Embryonic facial prominence (tissue), 1 donor: ENCODE measurements around the gene PDE6A.

Source experiments
- DNase-seq: peaks from one replicate; pipeline ENCODE4 v3.0.0-alpha.2; 2016; ENCODE audit errors: extremely low spot score

PDE6A gene

DNA sequence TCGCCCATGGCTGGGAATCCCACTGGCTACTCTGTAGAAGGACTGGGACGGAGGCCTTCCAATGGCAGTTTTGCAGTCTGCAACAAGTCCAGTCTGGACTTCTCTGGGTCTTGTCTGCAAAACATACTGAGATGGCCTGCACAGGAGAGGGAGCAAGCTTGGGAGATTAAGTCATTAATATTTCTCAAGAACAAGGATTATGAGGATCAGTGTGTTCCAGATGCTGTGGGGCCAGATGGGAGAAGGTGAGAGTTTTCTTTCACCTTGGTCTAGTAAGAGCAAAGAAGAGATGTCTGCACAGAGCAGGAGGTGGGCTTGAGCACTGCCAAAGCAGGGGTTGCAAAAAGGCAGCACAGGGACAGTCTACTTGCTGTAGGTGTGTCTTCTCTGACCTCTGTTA is at the start of gene PDE6A:
Gene PDE6A, minus strand, starts transcription at position 128 of the 400 bp plus-strand sequence. Its CDS starts 120 bp downstream, at position 8.
- DNase-seq: no peak

DNA sequence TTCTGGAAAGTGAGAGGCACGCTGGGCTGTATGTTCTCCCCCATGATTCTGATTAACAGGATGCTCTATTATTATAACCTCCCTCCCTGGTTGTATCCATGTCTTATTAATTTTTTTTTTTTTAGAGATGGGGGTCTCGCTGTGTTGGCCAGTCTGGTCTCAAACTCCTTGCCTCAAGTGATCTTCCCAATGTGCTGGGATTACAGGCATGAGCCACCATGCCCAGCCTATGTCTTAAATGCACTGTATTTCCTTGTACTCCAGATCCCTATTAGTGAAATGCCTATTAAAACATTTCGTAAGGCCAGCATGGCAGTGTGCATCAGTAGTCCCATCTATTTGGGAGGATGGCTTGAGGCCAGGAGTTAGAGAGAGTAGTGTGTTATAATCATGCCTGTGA is 48.9 kb upstream of the PDE6A start:
- DNase-seq: no peak

DNA sequence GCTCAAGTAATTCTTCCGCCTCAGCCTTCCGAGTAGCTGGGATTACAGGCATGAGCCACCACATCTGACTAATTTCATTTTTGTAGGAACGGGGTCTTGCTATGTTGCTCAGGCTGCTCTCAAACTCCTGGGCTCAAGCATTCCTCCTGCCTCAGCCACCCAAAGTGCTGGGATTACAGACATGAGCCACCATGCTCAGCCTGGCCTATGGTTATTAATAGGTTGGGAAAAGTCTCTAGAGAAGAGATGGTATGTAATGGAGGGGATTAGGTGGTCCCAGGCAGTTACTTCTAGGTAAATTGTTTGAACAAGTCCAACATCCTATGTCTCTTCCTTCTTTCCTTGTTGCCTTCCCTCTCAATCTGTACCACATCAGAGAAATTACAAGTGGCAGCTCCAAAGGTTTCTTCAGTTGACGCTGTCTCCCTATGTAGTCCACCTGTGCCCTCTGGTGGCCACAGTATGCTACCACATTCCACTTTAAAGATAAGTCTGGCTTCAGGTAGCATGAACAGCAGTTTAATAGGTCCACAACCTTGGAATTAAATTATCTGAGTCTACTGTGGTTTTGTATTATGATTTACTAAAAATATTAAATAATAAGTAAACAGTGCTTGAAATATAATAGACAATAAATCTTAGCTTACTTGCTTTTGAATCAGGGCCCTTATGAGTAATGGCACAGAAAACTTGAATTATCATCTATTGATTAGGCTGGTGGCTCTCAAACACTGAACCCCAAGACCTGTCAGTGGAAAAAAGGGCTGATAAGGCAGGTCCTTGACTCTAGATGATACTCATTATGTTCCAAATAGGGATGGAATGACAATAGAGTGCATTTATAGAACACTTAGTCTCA is 46.2 kb upstream of the PDE6A start:
- peak; percentile 26 for DNase-seq

DNA sequence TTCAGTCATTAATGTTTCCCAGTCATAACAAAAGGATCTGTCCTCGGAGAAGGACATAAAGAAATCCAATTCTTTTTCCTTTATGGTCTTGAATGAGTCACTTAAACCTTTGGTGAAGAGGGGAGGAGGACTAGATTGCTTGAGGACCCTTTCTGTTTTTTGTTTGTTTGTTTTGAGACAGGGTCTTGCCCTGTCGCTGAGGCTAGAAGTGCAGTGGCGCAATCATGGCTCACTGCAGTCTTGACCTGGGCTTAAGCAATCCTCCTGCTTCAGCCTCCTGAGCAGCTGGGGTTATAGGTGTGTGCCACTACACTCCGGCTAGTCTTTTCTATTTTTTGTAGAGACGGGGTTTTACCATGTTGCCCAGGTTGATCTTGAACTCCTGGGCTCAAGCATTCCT is 43.5 kb upstream of the PDE6A start:
- no peak for DNase-seq

DNA sequence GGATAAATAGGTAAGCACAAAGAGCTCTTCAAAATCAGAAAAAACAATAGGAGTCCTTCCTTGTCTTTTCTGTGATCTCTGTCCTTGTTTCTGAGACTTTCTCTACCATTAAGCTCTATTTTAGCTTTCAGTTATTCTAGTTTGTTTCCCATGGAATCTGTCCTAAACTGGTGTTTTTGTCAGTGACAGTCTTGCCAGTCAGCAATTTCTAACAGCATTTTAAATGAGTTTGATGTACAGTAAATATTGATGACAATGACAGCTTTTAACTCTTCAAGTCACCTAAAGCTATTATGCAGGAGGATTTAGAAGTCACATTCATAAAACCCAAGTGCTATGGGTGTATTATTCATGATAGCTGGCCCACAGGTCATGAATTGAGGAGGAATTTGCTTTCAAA is 37.9 kb upstream of the PDE6A start:
- no peak for DNase-seq

DNA sequence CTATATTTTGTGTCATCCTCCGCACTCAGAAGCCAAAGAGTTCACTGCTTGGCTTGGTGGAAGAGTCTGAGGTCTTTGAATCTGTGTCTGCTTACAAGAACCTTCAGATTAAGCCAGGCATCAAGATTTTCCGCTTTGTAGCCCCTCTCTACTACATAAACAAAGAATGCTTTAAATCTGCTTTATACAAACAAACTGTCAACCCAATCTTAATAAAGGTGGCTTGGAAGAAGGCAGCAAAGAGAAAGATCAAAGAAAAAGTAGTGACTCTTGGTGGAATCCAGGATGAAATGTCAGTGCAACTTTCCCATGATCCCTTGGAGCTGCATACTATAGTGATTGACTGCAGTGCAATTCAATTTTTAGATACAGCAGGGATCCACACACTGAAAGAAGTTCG is 36.6 kb upstream of the PDE6A start:
- DNase-seq: no peak

DNA sequence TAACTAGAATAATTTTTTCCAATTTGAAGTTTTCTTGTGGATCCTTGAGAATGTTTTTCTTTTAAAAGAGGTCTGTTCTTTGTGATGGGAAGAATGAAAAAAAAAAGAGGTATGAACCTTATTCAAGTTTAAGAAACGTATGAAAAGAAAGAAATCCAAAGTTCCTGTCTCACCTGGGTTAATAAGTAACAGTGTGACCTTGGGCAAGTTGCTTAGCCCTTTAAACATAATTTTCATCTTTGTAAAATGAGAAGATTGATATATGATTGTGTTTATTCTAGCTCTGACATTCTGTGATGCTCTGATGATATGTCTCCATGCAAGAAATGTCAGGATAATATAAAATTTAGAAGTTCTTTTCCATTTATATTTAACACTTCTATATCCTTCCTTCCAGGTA is 35.3 kb upstream of the PDE6A start:
- no peak for DNase-seq

DNA sequence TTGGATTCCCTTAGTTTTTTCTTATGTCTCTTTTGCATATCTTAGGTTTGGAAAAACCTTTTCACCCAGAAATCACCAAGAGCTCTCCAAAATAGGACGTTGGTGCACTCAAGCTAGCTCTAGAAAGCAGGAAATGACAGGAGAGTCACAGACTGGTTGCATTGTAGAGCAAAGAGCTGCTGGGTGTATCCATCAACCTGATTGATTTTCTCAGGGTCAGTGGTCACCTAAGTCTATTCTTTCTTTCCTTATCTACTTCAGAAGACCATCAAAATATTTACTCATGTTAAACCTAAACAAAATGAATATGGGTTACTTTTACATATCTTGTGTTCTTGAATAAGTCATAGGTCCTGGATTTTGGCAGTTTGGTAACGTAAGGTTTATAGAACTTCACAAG is 30.8 kb upstream of the PDE6A start:
- DNase-seq: no peak

DNA sequence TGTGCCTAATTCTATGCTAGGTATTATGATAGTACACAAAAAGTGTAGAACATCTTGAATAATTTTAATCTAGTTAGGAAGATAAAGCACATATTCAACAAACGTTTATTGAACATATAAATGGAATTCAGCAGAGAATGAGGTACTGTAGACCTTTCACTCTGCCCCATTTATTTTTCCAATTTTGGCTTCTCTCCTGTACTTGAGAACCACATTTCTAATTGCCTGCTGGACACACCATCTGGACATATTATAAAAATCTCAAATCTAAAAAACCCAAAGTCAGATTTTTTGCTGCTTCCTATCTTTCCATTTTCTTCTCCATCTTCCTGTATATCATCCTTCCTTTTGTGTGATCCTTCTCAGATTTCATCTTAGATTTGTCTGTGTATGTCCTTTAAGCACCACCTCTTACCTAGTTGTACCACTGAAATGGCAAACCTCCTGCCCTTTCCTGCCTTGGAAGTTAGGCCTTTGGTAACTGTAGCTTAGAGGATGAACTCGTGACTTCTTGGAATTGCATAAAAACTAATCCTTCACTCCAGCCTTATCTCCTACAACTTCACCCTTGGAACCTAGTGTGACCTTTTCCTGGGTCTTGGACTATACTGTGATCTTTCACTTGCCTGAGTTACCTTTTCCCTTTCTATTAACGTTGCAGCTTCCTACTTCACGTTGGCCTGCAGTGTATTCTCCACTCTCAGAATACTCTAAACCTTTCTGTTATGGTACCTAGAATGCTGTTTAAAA is 24.8 kb upstream of the PDE6A start:
- DNase-seq: no peak

DNA sequence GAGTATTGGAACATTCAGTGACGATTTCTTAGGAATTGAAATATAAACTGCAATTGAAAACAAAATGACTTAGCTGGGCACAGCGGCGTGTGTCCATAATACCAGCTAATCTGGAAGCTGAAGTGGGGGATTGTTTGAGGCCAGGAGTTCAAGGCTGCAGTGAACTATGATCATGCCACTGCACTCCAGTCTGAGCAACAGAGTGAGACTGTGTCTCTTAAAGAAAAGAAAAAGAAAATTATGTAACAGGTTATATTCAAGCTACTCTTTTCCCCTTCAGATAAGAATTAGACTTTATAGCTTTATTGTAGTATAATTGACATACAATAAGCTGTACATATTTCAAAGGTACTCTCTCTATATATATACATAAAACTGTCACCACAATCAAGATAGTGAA is 22.4 kb upstream of the PDE6A start:
- no peak for DNase-seq

DNA sequence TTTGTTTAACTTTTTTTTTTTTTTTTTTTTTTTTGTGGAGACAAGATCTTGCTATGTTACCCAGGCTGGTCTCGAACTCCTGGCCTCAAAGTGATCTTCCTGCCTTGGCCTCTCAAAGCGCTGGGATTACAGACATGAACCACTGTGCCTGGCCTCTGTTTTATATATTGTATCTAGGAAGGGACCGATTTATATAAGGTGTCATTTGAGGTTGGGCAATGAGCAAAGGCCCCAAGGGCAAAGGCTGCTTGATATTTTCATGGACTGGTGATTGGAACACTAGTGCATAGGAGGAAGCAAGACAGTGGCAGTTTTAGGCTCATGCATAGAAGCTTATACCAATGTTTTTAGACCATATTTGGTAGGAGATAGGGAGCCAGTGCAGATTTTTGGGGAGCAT is 19.1 kb upstream of the PDE6A start:
- no peak for DNase-seq

DNA sequence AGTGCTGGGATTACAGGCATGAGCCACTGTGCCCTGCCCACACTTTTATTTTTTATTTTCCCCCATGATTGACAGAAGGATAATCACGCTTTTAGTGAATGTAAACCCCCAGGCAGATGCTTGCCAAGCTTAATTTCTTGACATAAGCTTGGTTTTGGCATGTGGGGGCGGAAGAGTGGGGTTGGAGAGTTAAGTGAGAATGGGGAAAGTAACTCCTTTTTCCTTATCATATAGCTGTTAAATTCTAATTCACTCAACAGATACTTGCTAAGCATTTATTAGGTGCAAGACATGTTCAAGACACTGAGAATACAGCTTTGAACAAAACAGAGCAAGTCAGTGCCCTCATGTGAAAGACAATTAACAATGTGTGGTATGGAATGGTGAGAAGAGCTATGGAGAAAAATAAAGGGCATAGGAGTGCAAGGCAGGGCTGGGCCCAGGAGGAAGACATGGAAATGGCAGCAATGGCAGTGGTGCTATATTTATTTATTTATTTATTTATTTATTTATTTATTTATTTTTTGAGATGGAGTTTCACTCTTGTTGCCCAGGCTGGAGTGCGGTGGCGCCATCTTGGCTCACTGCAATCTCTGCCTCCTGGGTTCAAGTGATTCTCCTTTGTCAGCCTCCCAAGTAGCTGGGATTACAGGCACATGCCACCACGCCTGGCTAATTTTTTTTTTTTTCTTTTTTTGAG is 18.2 kb upstream of the PDE6A start:
- DNase-seq: no peak

DNA sequence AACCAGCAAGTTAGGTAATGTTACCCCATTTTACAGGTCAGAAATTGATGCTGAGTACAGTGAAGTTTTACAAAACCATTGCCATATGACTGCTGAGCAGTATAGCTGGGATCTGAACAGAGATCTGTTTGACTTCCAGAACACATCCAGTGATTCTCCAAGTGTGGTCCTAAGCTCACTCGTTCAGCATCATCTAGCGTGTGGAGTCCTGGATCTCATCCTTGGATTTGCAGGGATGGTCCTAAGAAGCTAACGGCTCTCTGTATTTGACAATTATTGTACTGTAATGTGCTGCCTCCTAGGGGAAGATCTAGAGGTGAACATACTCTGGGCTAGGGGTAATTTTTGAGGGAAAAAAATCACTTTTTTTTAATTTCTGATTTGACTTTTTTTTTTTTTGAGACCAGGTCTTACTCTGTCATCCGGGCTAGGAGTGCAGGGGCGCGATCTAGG is 17.4 kb upstream of the PDE6A start:
- DNase-seq: no peak

DNA sequence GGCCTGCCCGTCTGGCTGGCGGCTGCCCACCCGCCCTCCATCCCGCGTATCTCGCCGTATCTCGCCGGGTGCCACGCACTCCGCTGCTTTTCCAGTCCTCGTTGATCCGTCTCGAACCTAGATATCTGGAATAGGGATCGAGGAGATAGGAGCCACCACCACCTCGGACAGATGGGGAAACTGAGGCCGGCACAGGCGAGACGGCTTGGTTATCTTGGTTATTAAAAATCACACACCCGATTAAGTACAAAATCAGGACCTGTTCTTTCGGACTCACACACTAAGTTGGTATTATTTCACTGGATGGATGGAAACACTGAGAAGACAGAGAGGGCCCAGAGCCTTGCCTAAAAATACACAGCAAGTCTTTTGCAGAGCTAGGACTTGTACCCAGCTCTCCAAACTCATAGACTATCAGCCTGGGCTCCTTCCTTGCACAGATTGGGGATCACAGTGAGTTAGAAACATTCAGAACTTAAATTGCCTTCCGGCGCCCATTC is 16.6 kb upstream of the PDE6A start:
- no peak for DNase-seq

DNA sequence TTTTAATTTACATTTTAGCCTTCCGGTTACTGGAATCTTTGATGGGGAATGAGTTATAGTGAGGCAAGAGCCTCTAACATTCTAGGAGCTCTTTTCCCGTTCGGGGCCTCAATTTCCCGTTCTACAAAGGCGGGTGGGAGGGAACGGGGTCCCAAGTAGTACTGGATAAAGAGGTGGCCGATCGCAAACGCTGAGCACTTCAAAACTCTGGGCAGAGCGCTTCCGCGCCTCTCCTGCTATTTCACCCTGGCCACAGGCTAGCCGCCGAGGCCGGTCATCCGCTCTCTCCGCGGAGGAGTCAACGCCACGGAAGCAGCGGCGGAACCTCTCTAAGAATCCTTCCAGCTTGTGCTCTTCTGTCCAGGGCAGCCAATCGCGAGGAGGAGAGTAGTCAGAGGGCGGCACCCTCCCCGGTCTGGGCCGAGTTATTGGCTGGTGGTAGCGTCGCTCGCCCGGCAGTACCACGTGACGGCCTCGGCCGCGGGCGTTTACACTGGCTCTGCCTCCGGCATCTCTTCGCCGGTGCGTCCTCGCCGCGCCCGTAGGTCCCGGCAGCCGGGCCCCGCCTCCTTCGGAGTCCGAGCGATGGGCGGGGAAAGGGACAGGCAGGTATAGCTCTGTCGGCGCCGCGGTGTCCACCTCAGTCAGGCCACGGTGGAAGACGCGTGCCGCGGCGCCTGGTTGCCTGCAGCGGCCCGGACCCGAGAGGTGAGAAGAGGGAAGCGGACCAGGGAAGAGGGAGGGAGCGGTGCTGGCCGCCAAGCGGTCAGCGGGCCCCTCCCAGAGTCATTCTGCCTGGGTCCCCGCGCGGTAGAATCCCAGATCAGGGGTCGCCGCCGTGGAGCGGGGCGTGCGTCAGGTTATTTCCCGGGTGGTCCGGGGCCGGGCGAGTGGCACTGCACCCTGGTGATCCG is 15.9 kb upstream of the PDE6A start, which contains the start of gene SLC26A2:
Gene SLC26A2, plus strand, starts transcription at position 487 of the 914 bp plus-strand sequence. CDS start 16,895 bp downstream, outside the sequence.
- peak; percentile 94 for DNase-seq

DNA sequence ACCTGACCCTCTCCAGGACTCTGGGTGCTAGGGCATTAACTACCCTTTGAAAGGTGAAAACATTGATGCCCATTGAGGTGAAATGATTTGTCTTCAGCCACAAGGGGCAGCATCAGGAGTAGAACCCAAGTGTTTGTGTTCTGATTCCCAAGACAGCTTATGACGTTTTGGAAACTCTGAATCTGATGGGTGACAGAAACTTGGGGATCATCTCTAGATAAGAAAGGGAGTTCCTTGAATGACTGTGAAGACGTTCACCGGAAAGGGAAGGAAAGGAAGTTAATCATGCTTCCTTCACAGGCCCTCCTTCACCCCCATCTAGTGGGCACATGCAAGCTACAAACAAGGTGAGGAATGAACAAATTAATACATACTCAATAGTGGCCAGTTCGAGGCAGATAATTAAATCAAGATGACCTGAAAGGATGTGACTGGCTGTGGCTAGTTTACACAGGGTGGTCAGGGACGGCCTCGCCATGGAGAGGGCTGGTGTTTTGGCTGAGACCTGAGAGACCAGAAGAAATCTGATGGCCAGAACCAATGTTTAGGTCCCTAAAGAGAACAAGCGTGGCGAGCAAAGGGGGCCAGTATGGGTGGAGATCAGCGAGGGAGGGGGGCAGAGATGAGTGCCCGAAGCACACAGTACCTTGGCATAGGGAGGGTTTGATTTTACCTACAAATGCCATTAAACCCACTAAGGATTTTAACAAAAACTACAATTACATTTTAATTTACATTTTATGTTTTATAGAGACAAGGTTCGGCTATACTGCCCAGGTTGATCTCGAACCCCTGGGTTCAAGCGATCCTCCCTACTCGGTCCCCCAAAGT is 15.0 kb upstream of the PDE6A start:
- no peak for DNase-seq

DNA sequence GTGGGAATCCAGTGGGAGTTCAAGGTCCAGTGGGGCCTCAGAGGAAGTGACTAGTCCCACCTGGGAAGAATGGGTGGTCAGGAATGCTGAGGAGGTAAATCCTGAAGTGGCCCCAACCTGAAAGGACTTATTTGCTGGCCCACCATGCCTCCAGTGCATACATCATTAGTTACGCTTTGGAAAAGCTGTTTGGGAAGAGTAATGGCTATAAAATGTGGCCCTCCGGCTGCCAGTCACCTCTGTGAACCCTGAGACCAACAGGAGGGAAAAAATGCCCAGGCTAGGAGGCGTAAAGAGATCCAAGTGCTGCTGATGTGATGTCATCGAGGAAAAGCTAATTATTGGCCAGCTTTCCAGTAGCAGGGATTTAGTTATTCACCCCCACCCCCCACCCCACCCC is 13.3 kb upstream of the PDE6A start:
- no peak for DNase-seq

DNA sequence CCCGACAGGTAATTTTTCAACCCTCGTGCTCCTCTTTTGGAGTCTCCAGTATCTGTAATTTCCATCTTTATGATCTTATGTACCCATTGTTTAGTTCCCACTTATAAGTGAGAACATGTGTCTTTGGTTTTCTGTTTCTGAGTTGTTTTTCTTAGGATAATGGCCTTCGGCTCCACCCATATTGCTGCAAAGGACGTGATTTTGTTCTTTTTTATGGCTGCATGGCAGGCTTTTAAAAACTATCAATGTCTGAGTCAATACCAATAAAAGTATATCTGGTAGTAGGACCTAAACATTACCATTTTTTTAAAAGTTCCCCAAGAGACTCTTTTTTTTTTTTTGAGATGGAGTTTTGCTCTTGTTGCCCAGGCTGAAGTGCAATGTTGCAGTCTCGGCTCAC is 12.1 kb upstream of the PDE6A start:
- no peak for DNase-seq

DNA sequence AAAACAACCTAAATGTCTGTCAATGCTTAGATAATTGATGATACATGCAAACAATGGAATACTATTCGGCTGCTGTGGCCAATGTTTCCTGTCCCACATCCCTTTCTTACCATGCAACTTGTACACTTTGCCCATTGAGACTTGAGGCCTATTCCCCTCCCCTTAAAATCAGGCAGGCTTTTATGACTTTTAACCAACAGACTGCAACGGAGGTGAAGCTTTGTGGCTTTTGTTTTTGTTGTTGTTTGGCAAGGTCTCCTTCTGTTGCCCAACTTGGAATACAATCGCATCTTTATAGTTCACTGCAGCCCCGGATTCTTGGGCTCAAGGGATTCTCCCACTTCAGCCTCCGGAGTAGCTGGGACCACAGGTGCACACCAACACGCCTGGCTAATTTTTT is 10.2 kb upstream of the PDE6A start:
- no peak for DNase-seq

DNA sequence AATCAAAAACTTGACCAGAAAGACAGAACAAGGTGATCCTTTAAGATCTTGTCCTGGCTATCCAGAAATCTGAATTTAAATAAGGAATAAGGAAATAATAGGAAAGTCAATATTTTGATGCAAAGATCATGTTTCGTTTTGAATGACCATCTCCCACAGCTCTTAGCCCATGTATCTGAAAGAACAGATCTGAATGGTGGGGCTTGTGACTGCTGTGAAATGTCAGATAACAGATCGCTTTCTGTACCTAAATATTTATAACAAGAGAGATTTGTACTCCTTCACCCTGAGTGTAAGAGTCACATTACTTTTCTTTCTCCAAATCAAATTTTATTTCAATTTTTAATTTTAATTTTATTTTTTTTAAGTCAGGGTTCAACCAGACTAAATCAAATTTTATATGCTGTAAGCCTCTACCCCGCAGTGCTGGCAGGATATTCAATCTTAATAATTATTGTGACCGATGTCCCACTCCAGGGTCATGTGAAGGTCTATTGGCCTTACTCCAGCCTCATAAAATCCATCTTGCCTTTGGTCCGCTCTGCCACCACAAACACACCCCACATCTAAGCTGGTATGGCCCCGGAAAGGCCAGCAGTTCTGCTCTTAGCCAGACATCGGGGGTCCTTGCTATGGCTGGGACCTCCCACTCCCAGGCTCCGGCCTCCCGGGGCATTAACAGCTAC is 9.0 kb upstream of the PDE6A start:
- DNase-seq: no peak
